IPS-15b (cell line): ENCODE measurements around the gene NUDT16.

Experiments
- H3K27me3 ChIP-seq: one replicate; pipeline ENCODE4 v1.6.1; 2013; ENCODE audit warnings: low read length; ENCODE audit not compliant: control insufficient read depth, insufficient read depth
- H3K36me3 ChIP-seq: one replicate; pipeline ENCODE4 v1.6.1; 2013; ENCODE audit warnings: low read length; ENCODE audit not compliant: control insufficient read depth, insufficient read depth
- H3K4me1 ChIP-seq: one replicate; pipeline ENCODE4 v1.6.1; 2013; ENCODE audit warnings: mild to moderate bottlenecking, low read length; ENCODE audit not compliant: control insufficient read depth, insufficient read depth
- H3K4me3 ChIP-seq: one replicate; pipeline ENCODE4 v1.5.1; 2013; ENCODE audit warnings: low read depth, low read length
- H3K9ac ChIP-seq: one replicate; pipeline ENCODE4 v1.6.1; 2013; ENCODE audit warnings: low read depth, mild to moderate bottlenecking, low read length
- H3K9me3 ChIP-seq: one replicate; pipeline ENCODE4 v1.6.1; 2013; ENCODE audit warnings: mild to moderate bottlenecking, low read length; ENCODE audit not compliant: control insufficient read depth, insufficient read depth

Gene NUDT16

GRCh38 chr3:131390331-131390730, 8.8 kb downstream of the NUDT16 start:
- H3K9me3 ChIP-seq, result no peaks in the 10 kb centered on the region
- no peaks in the 10 kb centered on the region for H3K27me3 ChIP-seq
- H3K4me1 ChIP-seq, result no peaks in the 10 kb centered on the region
- H3K4me3 ChIP-seq, result no peak overlapping the region
- H3K9ac ChIP-seq, result no peak overlapping the region
- peaks cover 2% of the 10 kb centered on the region for H3K36me3 ChIP-seq

- Histone ChIP-seq H3K27me3 (no peaks in the 10 kb centered on the region), H3K36me3 (no peaks in the 10 kb centered on the region), H3K4me3 (no peak overlapping the region), H3K9ac (no peak overlapping the region), H3K9me3 (no peaks in the 10 kb centered on the region), H3K4me1 (no peaks in the 10 kb centered on the region)
Observed at GRCh38 chr3:131393051-131393450, 11.5 kb downstream of the NUDT16 start.

- Histone ChIP-seq H3K9ac (no peak overlapping the region), H3K9me3 (no peaks in the 10 kb centered on the region), H3K36me3 (no peaks in the 10 kb centered on the region), H3K4me1 (no peaks in the 10 kb centered on the region), H3K27me3 (no peaks in the 10 kb centered on the region), H3K4me3 (no peak overlapping the region)
Observed at GRCh38 chr3:131393868-131394267, 12.3 kb downstream of the NUDT16 start.

- no peaks in the 10 kb centered on the region for H3K4me1 ChIP-seq
- H3K36me3 ChIP-seq, result no peaks in the 10 kb centered on the region
- no peak overlapping the region for H3K4me3 ChIP-seq
- H3K9me3 ChIP-seq, result no peaks in the 10 kb centered on the region
- no peaks in the 10 kb centered on the region for H3K27me3 ChIP-seq
- H3K9ac ChIP-seq, result no peak overlapping the region
Observed at GRCh38 chr3:131394400-131394799, 12.8 kb downstream of the NUDT16 start.

GRCh38 chr3:131396170-131396569, 14.6 kb downstream of the NUDT16 start:
- Histone ChIP-seq H3K4me1 (no peaks in the 10 kb centered on the region), H3K9me3 (no peaks in the 10 kb centered on the region), H3K4me3 (no peak overlapping the region), H3K36me3 (no peaks in the 10 kb centered on the region), H3K9ac (no peak overlapping the region), H3K27me3 (no peaks in the 10 kb centered on the region)

GRCh38 chr3:131397889-131398288, 16.3 kb downstream of the NUDT16 start:
- no peaks in the 10 kb centered on the region for H3K4me1 ChIP-seq
- no peaks in the 10 kb centered on the region for H3K27me3 ChIP-seq
- no peaks in the 10 kb centered on the region for H3K36me3 ChIP-seq
- H3K9ac ChIP-seq, result no peak overlapping the region
- no peaks in the 10 kb centered on the region for H3K9me3 ChIP-seq
- no peak overlapping the region for H3K4me3 ChIP-seq

GRCh38 chr3:131401978-131402377, 20.4 kb downstream of the NUDT16 start:
- H3K4me3 ChIP-seq, result no peak overlapping the region

GRCh38 chr3:131402391-131403039, 20.9 kb downstream of the NUDT16 start:
- Histone ChIP-seq H3K9me3 (no peaks in the 10 kb centered on the region), H3K27me3 (no peaks in the 10 kb centered on the region), H3K4me1 (no peaks in the 10 kb centered on the region)

More at GRCh38 chr3:131401978-131402377, 20.4 kb downstream of the NUDT16 start:
- H3K27me3 ChIP-seq, result no peaks in the 10 kb centered on the region
- H3K4me1 ChIP-seq, result no peaks in the 10 kb centered on the region
- H3K9ac ChIP-seq, result no peak overlapping the region
- no peaks in the 10 kb centered on the region for H3K9me3 ChIP-seq
- H3K36me3 ChIP-seq, result no peaks in the 10 kb centered on the region

GRCh38 chr3:131403216-131403895, 21.8 kb downstream of the NUDT16 start:
- Histone ChIP-seq H3K4me1 (no peaks in the 10 kb centered on the region), H3K36me3 (no peaks in the 10 kb centered on the region), H3K4me3 (no peak overlapping the region), H3K9me3 (no peaks in the 10 kb centered on the region), H3K27me3 (no peaks in the 10 kb centered on the region), H3K9ac (no peak overlapping the region)

More at GRCh38 chr3:131402391-131403039, 20.9 kb downstream of the NUDT16 start:
- H3K36me3 ChIP-seq, result no peaks in the 10 kb centered on the region
- H3K9ac ChIP-seq, result no peak overlapping the region
- H3K4me3 ChIP-seq, result no peak overlapping the region

GRCh38 chr3:131405411-131405810, 23.8 kb downstream of the NUDT16 start:
- H3K9ac ChIP-seq, result no peak overlapping the region
- H3K4me1 ChIP-seq, result no peaks in the 10 kb centered on the region
- no peak overlapping the region for H3K4me3 ChIP-seq
- H3K9me3 ChIP-seq, result no peaks in the 10 kb centered on the region
- no peaks in the 10 kb centered on the region for H3K27me3 ChIP-seq
- H3K36me3 ChIP-seq, result no peaks in the 10 kb centered on the region

- H3K27me3 ChIP-seq, result no peaks in the 10 kb centered on the region
- H3K4me3 ChIP-seq, result no peak overlapping the region
- H3K9ac ChIP-seq, result no peak overlapping the region
- H3K9me3 ChIP-seq, result no peaks in the 10 kb centered on the region
- no peaks in the 10 kb centered on the region for H3K4me1 ChIP-seq
- no peaks in the 10 kb centered on the region for H3K36me3 ChIP-seq
Observed at GRCh38 chr3:131406274-131406673, 24.7 kb downstream of the NUDT16 start.

- Histone ChIP-seq H3K27me3 (no peaks in the 10 kb centered on the region), H3K4me3 (no peak overlapping the region), H3K9ac (no peak overlapping the region), H3K4me1 (no peaks in the 10 kb centered on the region), H3K9me3 (no peaks in the 10 kb centered on the region), H3K36me3 (no peaks in the 10 kb centered on the region)
Observed at GRCh38 chr3:131417751-131418150, 36.2 kb downstream of the NUDT16 start.
